Measurements from ENCODE around the gene DCBLD2.

- no peak for TF ChIP-seq CTCF (IDR thresholded peaks at IDR 0.05)
- TF ChIP-seq POLR2A (IDR thresholded peaks at IDR 0.05): no peak
Observed at GRCh38 chr3:98826126-98826525, 75.4 kb downstream of the DCBLD2 start.
